Pons (tissue), 1 donor: Measurements from ENCODE around the gene SNRNP200.
"Not testable (repeated sequence)": the region's sequence is repeated elsewhere in the genome, so short reads cannot be mapped to it uniquely, and the experiment has no call there.

Source experiments
- DNase-seq: peaks from one replicate; pipeline ENCODE4 v3.0.0-alpha.2; 2016; ENCODE audit warnings: low spot score

Gene SNRNP200

DNA sequence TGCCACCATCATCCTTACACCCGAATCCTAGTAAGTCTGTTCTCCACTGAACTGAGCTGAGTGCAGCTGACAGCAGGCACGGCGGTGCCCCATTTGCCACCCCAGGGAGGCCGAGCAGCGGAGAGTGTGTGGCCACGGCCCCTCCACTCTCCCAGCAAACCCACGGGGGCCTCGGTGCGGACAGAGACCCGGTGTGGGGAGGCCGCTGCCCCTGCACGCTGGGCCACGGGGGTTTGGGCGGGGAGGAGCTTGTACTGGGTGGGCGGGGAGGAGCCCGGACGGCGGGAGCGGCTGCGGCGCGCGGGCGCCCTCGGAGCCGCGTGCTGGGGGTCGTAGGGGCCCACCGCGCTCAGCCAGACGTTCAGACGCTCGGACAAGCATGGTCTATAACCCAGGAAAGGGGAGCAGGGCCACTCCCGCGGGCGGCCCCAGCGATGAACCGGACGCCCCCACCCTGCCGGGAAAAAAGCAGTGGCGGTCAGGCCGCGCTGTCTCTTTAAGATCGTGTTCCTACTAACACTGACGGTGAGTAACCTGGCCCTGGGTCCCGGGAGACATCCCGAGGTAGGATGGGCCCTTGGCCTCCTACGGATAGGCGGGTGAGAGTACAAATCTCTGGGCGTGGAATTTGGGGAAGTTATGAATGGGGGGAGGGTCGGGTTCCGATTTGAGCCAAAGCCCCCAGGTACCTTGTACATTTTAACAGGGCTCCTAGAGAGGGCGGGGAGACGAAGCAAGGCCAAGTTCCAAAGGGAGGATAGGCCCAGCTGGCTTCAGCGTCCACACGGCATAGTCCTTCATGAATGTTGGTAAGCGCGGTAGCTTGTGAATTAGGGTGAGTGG is 19.9 kb upstream of the SNRNP200 start, which contains the start of gene ITPRIPL1:
Gene ITPRIPL1 (plus strand): TSS at position 277 of the 843 bp plus-strand sequence. CDS start 523 bp downstream, at position 800.
- DNase-seq: no peak

DNA sequence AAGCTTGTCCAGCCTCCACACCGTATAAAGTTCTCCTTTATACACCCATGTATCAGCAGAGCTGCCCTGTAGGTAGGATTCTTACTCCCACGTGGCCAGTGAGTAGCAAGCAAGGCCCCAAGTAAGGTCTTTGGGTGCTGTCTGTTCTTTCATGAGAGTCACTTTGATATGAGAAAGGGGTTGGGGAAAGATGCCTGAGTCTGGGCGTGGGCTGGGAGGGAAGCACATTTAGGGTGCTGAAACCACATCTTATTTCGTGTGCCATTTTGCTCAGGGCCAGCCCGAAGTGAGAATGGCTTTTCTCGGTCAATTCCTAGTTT is 19.3 kb upstream of the SNRNP200 start:
- DNase-seq: no peak

DNA sequence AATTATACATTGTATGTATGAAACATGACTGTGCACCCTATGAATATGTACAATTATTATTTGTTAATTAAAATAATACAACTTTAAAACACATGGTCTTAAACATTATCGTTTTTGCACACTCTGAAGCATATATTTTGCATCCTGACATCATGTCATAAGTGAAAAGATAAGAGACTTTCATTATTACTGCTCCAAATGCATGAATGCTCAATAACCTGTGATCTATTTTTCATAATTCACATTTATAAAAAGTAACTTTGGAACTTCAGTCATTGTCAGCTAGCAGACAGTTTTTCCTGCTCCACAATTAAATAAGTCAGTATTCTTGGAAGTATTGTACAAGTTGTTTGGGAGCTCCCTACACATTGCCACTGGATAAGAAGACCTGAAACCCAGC is 18.5 kb upstream of the SNRNP200 start:
- no peak for DNase-seq

DNA sequence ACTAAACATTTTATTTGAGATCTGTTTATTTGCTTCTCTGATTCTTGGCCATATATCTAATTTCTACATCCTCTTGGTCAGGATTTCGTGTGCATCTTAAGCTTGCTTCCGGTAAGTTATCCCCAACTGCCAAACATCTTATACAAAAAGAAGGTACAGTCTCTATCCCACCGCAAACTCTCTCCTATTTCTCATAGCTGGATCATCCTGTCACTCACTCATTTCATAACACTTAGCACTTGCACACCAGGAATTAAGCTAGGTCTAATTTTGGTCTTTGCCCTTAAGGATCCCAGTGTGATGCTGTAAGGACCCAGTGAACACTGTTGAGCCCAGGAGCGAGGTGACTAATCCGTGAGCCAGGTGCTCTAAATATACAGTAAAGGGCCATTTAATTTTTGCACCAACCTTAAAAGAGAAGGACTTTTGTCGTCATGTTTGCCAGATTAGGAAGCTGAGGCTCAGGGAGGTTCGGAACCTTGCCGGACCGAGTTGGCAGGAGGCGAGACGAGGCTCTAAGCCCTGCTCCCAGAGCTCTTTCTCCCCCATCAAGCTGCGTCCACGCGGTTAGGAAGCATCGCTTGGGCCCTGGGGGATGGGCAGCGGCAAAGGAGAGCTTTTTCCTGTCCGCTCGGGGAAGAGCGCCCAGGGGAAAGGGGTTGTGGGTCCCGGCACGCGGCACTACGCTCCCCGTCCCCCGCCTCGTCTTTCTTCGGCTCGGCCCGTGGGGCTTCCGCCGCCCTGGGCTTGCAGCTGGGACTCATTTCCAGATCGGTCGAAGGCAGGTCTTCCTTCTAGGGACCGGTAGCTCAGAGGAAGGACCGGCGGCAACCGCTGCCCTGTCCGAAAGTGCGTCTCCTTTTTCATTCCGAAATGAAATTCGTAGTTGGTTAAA is 15.6 kb upstream of the SNRNP200 start:
- no peak for DNase-seq

DNA sequence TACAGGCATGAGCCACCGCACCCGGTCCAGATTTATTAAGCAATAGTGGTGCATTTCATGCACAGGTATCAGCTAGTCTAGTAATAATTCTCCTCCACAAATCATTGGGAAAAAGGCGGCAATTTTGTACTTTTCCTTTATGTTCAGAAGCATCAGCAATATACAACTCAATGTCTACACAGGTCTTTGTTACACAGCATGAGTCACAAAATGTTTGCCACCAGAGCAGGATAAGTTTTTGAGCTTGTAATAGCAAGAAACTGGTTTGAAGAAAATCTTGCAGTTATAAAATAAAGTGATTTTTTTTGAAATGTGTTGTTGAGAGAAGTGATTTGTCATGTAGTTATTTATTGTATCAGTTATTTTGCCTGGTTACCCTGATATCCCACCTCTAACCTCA is 15.0 kb upstream of the SNRNP200 start:
- DNase-seq: no peak

DNA sequence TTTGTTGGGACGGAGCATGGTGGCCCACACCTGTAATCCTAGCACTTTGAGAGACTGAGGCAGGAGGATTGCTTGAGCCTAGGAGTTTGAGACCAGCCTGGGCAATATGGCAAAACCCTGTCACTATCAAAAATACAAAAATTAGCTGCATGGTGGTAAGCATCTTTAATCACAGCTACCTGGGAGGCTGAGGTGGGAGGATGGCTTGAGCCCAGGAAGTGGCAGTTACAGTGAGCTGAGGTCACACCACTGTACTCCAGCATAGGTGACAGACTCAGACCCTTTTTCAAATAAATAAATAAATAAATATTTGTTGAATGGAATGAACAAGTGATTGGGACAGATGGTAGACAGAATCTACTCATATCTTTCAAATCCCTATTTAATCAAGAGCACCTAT is 14.1 kb upstream of the SNRNP200 start:
- DNase-seq: no peak

DNA sequence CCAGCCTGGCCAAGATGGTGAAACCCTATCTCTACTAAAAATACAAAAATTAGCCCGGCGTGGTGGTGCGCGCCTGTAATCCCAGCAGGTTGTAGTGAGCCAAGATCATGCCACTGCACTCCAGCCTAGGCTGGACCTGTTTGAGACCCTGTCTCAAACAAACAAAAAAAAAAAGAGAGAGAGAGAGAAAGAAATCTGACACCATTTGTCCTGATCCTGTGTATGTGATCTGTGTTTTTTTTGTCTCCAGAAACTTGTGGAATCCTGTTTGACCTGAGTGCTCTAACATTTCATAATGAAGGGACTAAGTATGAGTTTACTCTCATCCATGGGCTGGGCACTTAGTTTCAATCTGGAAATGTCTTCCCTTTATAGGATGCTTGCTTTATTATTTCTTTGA is 13.4 kb upstream of the SNRNP200 start:
- no peak for DNase-seq

DNA sequence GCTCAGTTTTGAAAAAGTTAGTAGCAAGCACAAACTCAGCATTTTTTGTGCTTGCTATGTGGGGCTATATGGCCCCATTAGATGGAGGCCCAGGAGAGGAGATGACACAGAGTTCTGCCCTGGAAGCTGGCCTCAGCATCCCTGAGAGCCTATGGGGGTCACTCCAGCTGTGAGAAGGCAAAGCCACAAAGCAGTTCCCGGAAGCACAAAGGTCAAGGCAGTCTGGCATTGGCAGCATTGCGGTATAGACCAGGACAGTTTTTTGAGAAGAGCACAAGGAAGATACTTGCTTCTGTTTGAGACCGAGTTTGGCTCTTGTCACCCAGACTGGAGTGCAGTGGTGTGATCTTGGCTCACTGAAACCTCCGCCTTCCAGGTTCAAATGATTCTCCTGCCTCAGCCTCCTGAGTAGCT is 12.2 kb upstream of the SNRNP200 start:
- no peak for DNase-seq

DNA sequence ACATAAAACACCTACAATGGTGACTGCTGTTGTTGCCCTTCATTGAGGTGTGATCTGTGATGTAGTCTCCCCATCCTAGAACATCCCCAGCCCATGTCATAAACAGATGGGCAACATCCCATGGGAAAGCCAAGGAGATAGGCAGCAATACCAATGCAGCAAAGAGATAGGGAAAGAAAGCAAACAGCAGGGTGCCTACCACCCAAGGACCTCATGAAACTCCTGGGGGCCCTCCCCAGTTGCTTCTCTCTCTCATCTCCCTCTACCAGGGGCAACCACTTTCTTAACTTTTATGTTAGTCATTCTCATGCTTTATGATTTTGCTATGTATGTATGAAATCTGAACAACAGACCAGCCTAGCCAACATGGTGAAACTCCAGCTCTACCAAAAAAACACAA is 11.7 kb upstream of the SNRNP200 start:
- DNase-seq: no peak

DNA sequence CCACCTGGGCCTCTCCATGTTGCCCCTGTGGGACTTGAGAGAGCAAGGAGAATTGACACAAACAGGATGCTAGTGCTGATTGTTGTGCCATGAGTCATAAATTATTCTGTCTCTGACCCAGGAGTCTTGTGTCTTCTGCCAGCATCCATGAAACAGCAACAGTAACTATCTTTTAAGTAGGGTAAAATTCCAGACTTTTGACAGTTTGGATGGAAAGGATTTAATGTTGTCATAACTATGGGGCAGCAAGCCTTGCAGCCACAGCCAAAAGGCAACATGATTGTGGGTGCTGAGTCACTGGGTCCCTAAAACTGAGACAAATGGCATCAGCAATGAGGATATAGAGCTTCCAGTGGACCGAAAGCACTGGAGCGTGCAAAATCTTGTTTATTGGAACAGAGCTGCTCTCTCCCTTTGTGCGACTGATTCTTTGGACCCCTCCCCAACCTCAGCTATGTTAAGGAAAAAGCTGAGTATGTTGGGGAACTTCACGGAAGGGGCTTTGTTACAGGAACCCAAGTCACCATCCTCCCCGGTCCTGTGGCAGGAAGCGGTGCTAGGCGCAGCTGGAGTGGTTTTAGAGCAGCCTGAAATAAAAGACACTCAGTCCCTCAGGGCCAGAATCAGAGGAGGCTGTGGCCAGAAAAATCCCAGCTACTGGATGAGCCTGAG is 10.2 kb upstream of the SNRNP200 start:
- DNase-seq: no peak

DNA sequence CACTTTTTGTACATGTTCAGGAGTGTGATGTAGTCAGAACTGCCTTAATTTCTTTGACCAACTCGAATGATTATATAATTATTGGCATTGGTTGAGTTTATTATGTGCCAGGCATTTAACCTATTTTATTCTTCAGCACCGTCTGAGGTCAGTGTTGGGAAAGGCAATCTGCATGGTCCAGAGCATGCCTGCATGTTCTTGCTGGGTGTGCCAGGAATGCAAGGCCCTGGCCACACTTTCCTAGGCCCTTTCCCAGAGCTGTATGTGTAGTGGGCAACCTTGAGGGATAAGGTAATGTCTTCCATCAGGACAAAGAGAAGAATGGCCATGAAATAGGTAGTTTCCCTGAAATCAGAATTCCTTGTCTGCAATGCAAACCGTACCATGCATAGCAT is 9.7 kb upstream of the SNRNP200 start:
- no peak for DNase-seq

DNA sequence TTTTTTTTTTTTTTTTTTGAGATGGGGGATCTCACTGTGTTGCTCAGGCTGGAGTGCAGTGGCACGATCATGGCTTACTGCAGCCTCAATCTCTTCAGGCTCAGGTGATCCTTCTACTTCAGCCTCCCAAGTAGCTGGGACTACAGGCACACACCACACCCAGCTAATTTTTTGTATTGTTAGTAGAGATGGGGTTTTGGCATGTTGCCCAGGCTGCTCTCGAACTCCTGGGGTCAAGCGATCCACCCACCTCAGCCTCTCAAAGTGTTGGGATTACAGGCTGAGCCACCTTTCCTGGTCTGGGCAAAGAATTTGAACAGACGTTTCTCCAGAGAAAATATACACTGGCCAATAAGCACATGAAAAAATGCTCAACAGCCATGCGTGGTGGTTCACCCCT is 2.9 kb upstream of the SNRNP200 start:
- DNase-seq: no peak

DNA sequence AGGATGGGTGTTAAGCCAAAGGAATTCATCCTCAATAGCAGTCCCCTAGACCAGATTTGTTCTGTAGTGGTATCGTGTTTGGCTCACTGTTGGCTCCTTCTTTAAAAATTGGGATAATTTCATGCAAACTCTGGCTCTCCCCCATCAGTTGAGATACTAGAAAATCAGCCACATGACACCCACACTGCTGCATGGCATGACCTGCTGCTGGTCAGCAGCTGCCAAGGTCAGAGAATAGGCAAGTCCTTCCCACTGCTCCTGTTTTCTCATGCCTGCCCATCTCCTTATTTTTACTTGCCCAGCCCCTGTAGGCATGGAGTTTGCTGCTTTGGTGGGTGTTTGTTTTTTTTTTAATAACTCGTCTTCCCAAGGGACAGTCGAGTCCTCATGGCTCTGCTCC is 1.0 kb upstream of the SNRNP200 start:
- no peak for DNase-seq

DNA sequence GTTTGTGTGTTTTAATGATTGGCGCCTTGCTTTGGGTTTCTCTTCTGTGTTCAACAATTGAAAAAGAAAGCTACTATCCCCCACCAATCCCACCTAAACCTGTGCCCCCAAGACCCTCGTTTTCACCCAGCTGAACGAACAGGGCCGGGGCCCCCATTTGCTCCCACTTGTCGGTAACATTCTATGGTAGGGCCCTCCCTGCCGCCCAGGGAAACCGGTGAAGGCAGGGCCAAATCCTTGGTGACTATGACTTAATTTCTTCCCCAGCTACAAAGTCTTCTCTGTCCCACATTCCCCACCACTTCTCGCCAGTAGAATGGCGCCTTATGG is 598 bp upstream of the SNRNP200 start:
- DNase-seq: no peak

DNA sequence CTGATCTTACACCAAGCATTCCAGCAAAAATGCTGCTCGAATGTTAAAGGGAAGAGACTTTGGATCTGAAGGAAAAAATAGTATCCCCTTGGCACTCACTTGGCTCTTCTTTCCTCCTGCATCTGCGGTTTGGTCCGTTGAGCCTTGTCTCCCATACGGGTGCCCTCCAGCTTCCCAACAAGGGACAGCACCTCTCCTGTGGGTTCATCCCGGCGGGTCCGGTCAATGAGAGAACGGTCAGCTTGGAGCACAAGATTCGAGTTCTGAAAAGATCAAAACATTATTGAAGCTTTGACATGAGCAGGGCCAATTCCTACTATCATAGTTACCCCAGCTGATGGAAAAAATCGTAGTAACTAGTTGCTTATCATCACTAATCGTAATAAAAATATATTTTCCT is 740 bp downstream of the SNRNP200 start:
- no peak for DNase-seq

DNA sequence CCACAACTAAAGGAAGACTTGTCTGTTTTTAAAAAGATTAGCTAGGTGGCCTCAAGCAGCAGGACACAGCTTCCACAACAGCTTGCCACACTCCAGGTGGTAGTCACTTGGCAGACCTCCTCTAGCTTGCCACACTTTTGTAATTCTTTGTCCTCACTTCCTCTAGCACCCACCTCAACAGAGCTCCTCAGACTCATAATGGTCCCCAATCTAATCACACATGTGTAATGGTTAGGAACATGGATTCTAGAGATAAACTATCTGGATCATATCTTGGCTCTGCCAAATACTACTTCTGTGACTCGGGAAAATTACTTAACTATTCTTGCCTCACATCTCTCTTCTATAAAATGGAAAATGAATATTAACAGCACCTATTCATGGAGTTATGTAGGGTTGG is 3.5 kb downstream of the SNRNP200 start:
- DNase-seq: no peak

DNA sequence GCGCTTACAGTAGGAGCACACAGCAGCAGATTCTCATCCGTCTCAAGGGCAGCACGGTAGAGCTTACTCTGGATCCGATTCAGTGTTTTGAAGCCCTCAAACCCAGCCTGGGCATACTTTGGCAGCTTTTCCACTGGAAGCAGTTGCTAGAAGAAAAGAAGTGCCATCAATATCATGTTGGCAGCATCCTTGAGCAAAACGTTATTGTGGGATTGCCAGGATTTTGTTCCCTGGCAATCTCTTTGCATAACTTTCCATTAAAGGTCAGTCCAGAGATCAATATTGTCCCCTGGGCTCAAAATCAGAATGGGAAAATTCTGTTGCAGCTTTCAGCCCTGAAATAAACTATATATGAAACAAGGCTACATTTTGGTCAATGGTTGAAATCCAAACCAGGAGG is 8.4 kb downstream of the SNRNP200 start:
- DNase-seq: no peak

DNA sequence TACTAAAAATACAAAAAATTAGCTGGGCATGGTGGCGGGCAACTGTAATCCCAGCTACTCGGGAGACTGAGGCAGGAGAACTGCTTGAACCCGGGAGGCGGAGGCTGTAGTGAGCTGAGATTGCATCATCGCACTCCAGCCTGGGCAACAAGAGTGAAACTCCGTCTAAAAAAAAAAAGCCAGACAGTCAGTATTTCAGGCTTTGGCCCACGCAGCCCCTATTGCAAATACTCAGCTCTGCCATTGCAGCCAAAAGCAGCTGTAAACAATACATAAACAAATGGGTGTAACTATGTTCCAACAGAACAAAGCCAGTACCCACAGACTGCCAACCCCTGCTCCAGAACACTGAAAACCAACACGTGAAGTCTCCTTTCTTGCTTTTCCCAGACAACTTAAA is 11.1 kb downstream of the SNRNP200 start:
- DNase-seq: not testable (repeated sequence)

DNA sequence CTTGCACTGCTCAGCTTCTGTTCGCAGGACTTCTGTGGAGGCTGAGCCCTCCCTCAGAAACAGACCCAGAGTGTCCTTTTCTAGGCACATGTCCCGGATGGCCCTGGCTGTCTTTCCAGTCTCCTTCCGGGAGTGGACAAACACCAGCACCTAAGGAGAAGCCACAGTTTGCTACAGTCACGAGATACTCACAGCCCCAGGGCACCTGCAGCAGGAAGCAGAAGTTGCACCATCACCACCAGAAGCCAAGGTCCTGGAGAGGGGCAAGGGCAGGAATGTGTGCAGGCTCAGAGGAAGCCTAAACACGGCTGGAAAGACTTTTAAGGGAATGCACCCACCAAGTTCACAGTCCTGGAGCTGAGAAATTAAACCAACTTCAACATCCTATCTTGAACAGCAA is 13.6 kb downstream of the SNRNP200 start:
- DNase-seq: no peak

DNA sequence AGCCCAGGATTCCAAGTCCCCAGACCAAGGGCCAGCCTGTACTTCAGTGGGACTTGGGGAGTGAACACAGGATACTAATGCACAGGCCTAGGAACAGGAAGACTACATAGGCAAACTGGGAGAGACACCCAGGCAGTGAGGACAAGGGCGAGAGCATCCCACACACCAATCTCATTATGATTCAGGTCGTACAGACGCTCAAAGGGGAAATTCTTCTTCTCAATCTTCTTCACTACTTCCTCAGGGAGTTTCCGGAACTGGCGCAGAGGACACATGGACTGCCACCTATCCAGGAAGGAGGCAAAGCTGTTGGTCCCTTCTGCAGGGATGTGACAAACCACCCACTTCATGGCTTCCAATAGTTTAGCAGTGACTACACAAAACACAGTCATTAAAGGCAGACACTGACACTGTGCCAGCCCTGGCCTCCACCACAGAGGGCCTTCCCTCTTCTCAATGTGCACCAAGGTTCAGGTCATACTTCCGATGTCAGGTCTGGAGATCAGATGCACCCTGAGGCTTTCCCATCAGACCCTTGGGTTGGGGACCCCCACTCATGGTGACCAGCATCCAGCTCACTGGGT is 18.0 kb downstream of the SNRNP200 start:
- no peak for DNase-seq

DNA sequence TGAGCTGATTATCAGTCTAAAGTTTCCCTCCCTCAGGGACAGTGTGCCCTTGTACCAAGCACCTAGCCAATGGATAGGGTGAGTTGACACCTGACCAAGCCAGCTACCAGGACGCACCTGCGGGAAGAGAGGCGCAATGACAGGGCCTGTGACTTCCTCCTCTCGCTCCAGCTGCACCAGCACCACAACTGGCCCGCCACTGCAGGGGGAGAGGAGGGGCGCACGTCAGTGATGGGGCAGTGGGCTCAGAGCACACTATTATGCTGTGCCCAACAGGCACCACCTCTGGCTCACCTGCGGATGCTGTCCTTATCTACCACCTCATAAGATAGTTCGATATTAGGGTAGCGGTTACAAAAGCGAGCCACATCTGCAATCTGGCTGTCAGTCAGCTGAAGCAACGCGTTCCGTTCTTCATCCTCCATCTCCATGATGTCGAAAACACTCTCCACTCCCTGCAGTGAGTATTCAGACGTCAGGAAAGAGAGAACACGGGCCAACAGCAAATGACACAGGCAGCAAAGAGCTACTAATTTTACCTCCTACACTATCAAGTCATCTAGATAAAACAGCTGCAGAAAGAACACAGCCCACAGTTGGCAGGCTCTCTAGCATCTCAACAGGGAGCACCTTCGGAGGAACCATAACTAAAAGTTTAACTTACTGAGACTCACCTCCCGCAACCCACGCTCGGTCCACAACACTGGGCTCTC is 28.4 kb downstream of the SNRNP200 start:
- no peak for DNase-seq
